ENCODE data around the gene LSM2. TPM values are rescaled to one million over a fixed set of nuclear protein-coding genes. Genes with fewer than 3 reads are reported as not detected.

LSM2 gene
- total RNA-seq (2022; extraction: Qiagen RNA extraction), result 47.5 to 56.4 TPM (median 52.4 TPM) in 5 replicates

DNA sequence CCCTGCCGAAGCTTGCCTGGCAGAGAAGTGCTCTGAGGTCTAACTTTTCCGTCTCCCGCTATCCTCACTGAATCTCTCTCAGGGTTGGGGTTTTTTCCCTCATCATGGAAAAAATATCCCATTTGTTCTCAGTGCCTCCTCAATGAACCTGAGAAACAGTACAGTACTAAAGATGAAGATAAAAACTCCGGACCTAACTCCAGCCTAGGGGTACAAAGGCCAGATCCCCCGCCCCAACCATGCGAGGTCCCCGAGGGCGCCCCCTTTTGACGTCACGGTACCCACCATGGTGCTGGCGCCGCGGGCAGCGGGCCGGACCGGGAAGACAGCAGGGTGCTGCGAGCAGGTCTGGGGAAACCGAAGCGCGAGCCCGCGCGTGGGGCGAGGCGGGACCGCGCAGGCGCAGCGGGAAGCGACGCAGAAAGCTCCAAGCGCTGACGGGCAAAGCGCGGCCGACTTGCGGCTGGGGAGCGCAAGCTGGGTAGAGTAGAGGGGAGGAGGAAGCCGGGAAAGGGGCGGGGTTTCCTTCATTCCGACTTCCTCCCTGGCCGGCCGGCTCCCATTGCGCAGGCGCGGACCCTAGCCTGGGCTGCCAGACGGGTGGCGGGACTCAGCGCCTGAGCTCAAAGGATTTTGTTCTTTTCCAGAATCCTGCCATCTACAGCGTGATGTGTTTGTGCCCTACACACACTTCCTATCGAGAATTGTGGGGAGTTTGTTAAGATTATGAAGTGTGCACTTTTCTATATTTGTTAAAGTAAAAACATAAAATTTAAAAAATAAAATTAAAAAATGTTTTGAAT lies at the start of gene LSM2:
Gene LSM2 (minus strand): TSS at position 497 of the 803 bp plus-strand sequence. CDS start 209 bp downstream, at position 288.

GRCh38 chr6:31827286-31828079 lies 20.7 kb upstream of the LSM2 start, which contains the start of gene HSPA1B:
HSPA1B (plus strand) TSS chr6:31827738; CDS start chr6:31827951, 213 bp downstream.

GRCh38 chr6:31815025-31815838 lies 8.5 kb upstream of the LSM2 start, which contains the start of the genes HSPA1A and HSPA1L:
HSPA1A (plus strand) TSS chr6:31815543; CDS start chr6:31815757, 214 bp downstream.
HSPA1L (minus strand) TSS chr6:31815283; CDS start chr6:31811972, 3,311 bp downstream.

GRCh38 chr6:31795616-31796298 lies 11.0 kb downstream of the LSM2 start, which contains the start of gene VARS1:
VARS1 (minus strand) TSS chr6:31795752; CDS start chr6:31795217, 535 bp downstream.

DNA sequence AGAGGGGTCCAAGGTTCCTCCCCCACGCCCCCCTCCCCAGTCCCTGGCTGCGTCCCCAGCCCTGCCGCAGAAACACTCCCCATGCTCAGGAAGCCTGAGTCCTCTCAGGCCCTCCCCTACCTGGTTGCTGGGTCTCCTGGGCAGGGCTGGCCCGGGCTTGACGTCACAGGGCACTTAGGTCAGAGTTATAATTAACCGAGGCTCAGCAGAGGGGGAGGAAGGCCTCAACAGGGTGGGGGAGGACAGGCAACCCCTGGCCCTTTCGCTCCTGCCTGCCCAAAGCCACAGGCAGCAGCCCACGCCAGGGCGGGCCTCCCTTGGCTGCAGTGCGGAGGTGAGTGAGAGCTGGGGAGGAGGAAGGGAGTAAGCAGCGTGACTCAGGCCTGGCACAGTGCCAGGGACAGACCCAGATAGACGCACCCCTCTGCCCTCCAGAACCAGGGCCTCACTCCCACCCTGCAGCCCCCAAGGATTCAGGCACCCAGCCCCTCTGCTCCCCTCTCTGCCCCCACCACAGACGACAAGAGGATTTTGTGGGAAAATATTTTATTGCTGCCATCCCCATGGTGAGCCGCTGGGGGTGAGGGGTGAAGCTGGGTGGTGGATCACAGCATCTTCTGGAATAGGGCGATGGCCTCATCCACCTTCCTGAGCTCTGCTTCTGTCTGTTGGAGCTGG lies 29.6 kb downstream of the LSM2 start, which contains the start of gene VWA7:
Gene VWA7 (minus strand): TSS at position 340 of the 678 bp plus-strand sequence. CDS start 549 bp downstream, outside the sequence.

DNA sequence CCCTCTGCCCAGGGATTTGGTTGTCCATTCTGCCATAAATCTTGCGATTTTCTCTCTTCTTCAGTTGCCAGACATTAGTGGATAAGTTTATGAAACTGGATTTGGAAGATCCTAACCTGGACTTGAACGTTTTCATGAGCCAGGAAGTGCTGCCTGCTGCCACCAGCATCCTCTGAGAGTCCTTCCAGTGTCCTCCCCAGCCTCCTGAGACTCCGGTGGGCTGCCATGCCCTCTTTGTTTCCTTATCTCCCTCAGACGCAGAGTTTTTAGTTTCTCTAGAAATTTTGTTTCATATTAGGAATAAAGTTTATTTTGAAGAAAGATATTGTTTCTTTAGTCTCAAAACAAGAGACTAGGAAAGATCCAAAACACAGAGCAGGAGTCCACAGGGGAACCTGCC lies 44.4 kb downstream of the LSM2 start, which contains the start of gene SAPCD1:
Gene SAPCD1 (plus strand): TSS at position 301 of the 400 bp plus-strand sequence. CDS start 399 bp downstream, outside the sequence.

Other genes starting within 250 kb of the LSM2 start
- 0.06 to 0.21 TPM (median 0.12 TPM) in 4 of 5 replicates, not detected in the other for gene LTA, start 234.7 kb downstream of the LSM2 start, total RNA-seq (2022; extraction: Qiagen RNA extraction)
- gene TNF, start 231.4 kb downstream of the LSM2 start, total RNA-seq (2022; extraction: Qiagen RNA extraction), result 0.06 TPM in 1 of 5 replicates, not detected in the others
- gene LTB, start 224.5 kb downstream of the LSM2 start, total RNA-seq (2022; extraction: Qiagen RNA extraction), result 0.20 to 0.46 TPM (median 0.32 TPM) in 5 replicates
- gene LST1, start 220.7 kb downstream of the LSM2 start, total RNA-seq (2022; extraction: Qiagen RNA extraction), result 0.11 TPM in 1 of 5 replicates, not detected in the others
- gene NCR3, start 214.0 kb downstream of the LSM2 start, total RNA-seq (2022; extraction: Qiagen RNA extraction), result not detected in 5 replicates
- not detected in 5 replicates for gene AIF1, start 191.7 kb downstream of the LSM2 start, total RNA-seq (2022; extraction: Qiagen RNA extraction)
- gene PRRC2A, start 186.3 kb downstream of the LSM2 start, total RNA-seq (2022; extraction: Qiagen RNA extraction), result 60.5 to 88.7 TPM (median 87.7 TPM) in 5 replicates
- 106 to 143 TPM (median 140 TPM) in 5 replicates for gene BAG6, start 154.3 kb downstream of the LSM2 start, total RNA-seq (2022; extraction: Qiagen RNA extraction)
- 2.7 to 3.8 TPM (median 3.3 TPM) in 5 replicates for gene APOM, start 151.1 kb downstream of the LSM2 start, total RNA-seq (2022; extraction: Qiagen RNA extraction)
- gene C6orf47, start 146.2 kb downstream of the LSM2 start, total RNA-seq (2022; extraction: Qiagen RNA extraction), result 11.3 to 13.3 TPM (median 12.8 TPM) in 5 replicates
- 8.9 to 12.1 TPM (median 11.6 TPM) in 5 replicates for gene GPANK1, start 142.0 kb downstream of the LSM2 start, total RNA-seq (2022; extraction: Qiagen RNA extraction)
- 165 to 180 TPM (median 171 TPM) in 5 replicates for gene CSNK2B, start 140.9 kb downstream of the LSM2 start, total RNA-seq (2022; extraction: Qiagen RNA extraction)
- gene LY6G5B, start 137.0 kb downstream of the LSM2 start, total RNA-seq (2022; extraction: Qiagen RNA extraction), result 2.7 to 4.4 TPM (median 4.0 TPM) in 5 replicates
- 0.82 to 1.8 TPM (median 1.4 TPM) in 5 replicates for gene LY6G5C, start 125.9 kb downstream of the LSM2 start, total RNA-seq (2022; extraction: Qiagen RNA extraction)
- 13.2 to 16.4 TPM (median 15.7 TPM) in 5 replicates for gene ABHD16A, start 103.6 kb downstream of the LSM2 start, total RNA-seq (2022; extraction: Qiagen RNA extraction)
- not detected in 5 replicates for gene LY6G6F, start 100.1 kb downstream of the LSM2 start, total RNA-seq (2022; extraction: Qiagen RNA extraction)
- gene LY6G6D, start 91.6 kb downstream of the LSM2 start, total RNA-seq (2022; extraction: Qiagen RNA extraction), result not detected in 5 replicates
- 0.08 to 0.12 TPM in 2 of 5 replicates, not detected in the others for gene LY6G6C, start 85.2 kb downstream of the LSM2 start, total RNA-seq (2022; extraction: Qiagen RNA extraction)
- not detected in 5 replicates for gene MPIG6B, start 83.6 kb downstream of the LSM2 start, total RNA-seq (2022; extraction: Qiagen RNA extraction)
- gene DDAH2, start 77.7 kb downstream of the LSM2 start, total RNA-seq (2022; extraction: Qiagen RNA extraction), result 24.9 to 30.6 TPM (median 28.7 TPM) in 5 replicates
- gene CLIC1, start 70.4 kb downstream of the LSM2 start, total RNA-seq (2022; extraction: Qiagen RNA extraction), result 438 to 455 TPM (median 449 TPM) in 5 replicates
- gene MSH5, start 67.0 kb downstream of the LSM2 start, total RNA-seq (2022; extraction: Qiagen RNA extraction), result 8.4 to 14.3 TPM (median 14.1 TPM) in 5 replicates
- 2.1 to 3.7 TPM (median 3.5 TPM) in 5 replicates for gene SAPCD1, start 44.3 kb downstream of the LSM2 start, total RNA-seq (2022; extraction: Qiagen RNA extraction)
- gene VWA7, start 29.6 kb downstream of the LSM2 start, total RNA-seq (2022; extraction: Qiagen RNA extraction), result 0.94 to 1.9 TPM (median 1.7 TPM) in 5 replicates
- gene VARS1, start 11.2 kb downstream of the LSM2 start, total RNA-seq (2022; extraction: Qiagen RNA extraction), result 39.7 to 58.5 TPM (median 57.1 TPM) in 5 replicates
- 1.1 to 1.8 TPM (median 1.7 TPM) in 5 replicates for gene HSPA1L, start 8.3 kb upstream of the LSM2 start, total RNA-seq (2022; extraction: Qiagen RNA extraction)
- 104 to 243 TPM (median 196 TPM) in 5 replicates for gene HSPA1A, start 8.6 kb upstream of the LSM2 start, total RNA-seq (2022; extraction: Qiagen RNA extraction)
- gene HSPA1B, start 20.8 kb upstream of the LSM2 start, total RNA-seq (2022; extraction: Qiagen RNA extraction), result 73.0 to 177 TPM (median 144 TPM) in 5 replicates
- 22.0 to 34.1 TPM (median 28.7 TPM) in 5 replicates for gene NEU1, start 55.9 kb upstream of the LSM2 start, total RNA-seq (2022; extraction: Qiagen RNA extraction)
- 0.04 to 0.06 TPM in 2 of 5 replicates, not detected in the others for gene SLC44A4, start 72.0 kb upstream of the LSM2 start, total RNA-seq (2022; extraction: Qiagen RNA extraction)
- gene EHMT2, start 90.7 kb upstream of the LSM2 start, total RNA-seq (2022; extraction: Qiagen RNA extraction), result 18.2 to 30.9 TPM (median 28.3 TPM) in 5 replicates
- gene ZBTB12, start 95.1 kb upstream of the LSM2 start, total RNA-seq (2022; extraction: Qiagen RNA extraction), result 2.9 to 4.4 TPM (median 3.9 TPM) in 5 replicates
- gene C2, start 120.8 kb upstream of the LSM2 start, total RNA-seq (2022; extraction: Qiagen RNA extraction), result 0.27 to 0.40 TPM (median 0.30 TPM) in 5 replicates
- 1.4 to 2.1 TPM (median 1.6 TPM) in 5 replicates for gene CFB, start 139.1 kb upstream of the LSM2 start, total RNA-seq (2022; extraction: Qiagen RNA extraction)
- 81.5 to 99.5 TPM (median 85.1 TPM) in 5 replicates for gene NELFE, start 152.0 kb upstream of the LSM2 start, total RNA-seq (2022; extraction: Qiagen RNA extraction)
- gene SKIC2, start 152.2 kb upstream of the LSM2 start, total RNA-seq (2022; extraction: Qiagen RNA extraction), result 17.5 to 26.7 TPM (median 23.7 TPM) in 5 replicates
- 10.3 to 12.9 TPM (median 12.5 TPM) in 5 replicates for gene DXO, start 165.2 kb upstream of the LSM2 start, total RNA-seq (2022; extraction: Qiagen RNA extraction)
- gene C4A, start 175.1 kb upstream of the LSM2 start, total RNA-seq (2022; extraction: Qiagen RNA extraction), result 0.63 to 1.2 TPM (median 0.89 TPM) in 5 replicates
- gene C4B, start 207.8 kb upstream of the LSM2 start, total RNA-seq (2022; extraction: Qiagen RNA extraction), result 0.47 to 0.90 TPM (median 0.64 TPM) in 5 replicates
- gene CYP21A2, start 231.4 kb upstream of the LSM2 start, total RNA-seq (2022; extraction: Qiagen RNA extraction), result 0.09 TPM in 1 of 5 replicates, not detected in the others

Measured in A549 treated with dexamethasone at 1 μM for 4 hours (cell line).